H1 (cell line): ENCODE data around the gene CEP89. TPM values are rescaled to one million over a fixed set of nuclear protein-coding genes. Genes with fewer than 3 reads are reported as not detected.

Experiments
- MAX ChIP-seq: IDR thresholded peaks from 2 replicates; pipeline ENCODE4 v1.6.1; 2012; ENCODE audit warnings: inconsistent platforms
- polyA plus RNA-seq, 7 experiments: library from polyadenylated mRNA; depleted of rRNA in 3 of 7; stranded (reverse) in 5 of 7; unstranded in 2 of 7; fragments of >200 nt in 5 of 7; fragments of 200-250 nt in 2 of 7; gene quantifications; 1 replicate in 5 of 7; 2 replicates in 1 of 7; 4 replicates in 1 of 7; pipeline versions ENCODE4 v1.2.1 to v1.2.3, GENCODE V29; 2011 to 2013; ENCODE audit warnings: missing spikeins in 2 of 7, mixed read lengths in 2 of 7
- total RNA-seq: library from RNA; stranded (reverse); fragmentation: NEBNext Ultra II Directional; extraction: Animal tissue kit (Norgen Biotek cat#: 25700); gene quantifications from 2 replicates; pipeline ENCODE4 v1.2.1, GENCODE V29; 2021

The CEP89 gene
- total and polyA plus RNA-seq, 2 of the 8 experiments (the other 6 are each of a cell fraction or from before 2014, with no cell fraction given): 23.0 to 23.6 TPM

GRCh38 chr19:32858155-32858554, 113.6 kb downstream of the CEP89 start (continued):
- no peak for TF ChIP-seq MAX
